Hepatocyte (in vitro differentiated cells): ENCODE measurements around the gene NT5DC1. TPM values are rescaled to one million over a fixed set of nuclear protein-coding genes. Genes with fewer than 3 reads are reported as not detected.
A peak's percentile ranks its signal among the peaks of the same experiment; 100 is the strongest.

Experiments used
- DNase-seq: peaks from one replicate; pipeline ENCODE4 v3.0.0-alpha.2; 2016; ENCODE audit warnings: low spot score
- H2AFZ ChIP-seq: fragments of 200-600 bp; sonication (generic); 2 replicates; pipeline ENCODE4 v1.6.0; 2016; ENCODE audit warnings: antibody characterized with exemption, mild to moderate bottlenecking
- H3K27ac ChIP-seq: fragments of 200-600 bp; sonication (generic); 2 replicates; pipeline ENCODE4 v1.5.1; 2016; ENCODE audit warnings: mild to moderate bottlenecking
- H3K27me3 ChIP-seq: fragments of 200-600 bp; sonication (generic); 2 replicates; pipeline ENCODE4 v1.6.1; 2016
- H3K36me3 ChIP-seq: fragments of 200-600 bp; sonication (generic); replicated peaks from 2 replicates; pipeline ENCODE4 v1.5.1; 2016; ENCODE audit warnings: low read depth; ENCODE audit not compliant: insufficient read depth
- H3K4me1 ChIP-seq: fragments of 200-600 bp; sonication (generic); 2 replicates; pipeline ENCODE4 v1.5.1; 2016; ENCODE audit warnings: mild to moderate bottlenecking, moderate library complexity; ENCODE audit not compliant: insufficient read depth
- H3K4me2 ChIP-seq: fragments of 200-600 bp; sonication (generic); 2 replicates; pipeline ENCODE4 v1.6.0; 2016
- H3K4me3 ChIP-seq: fragments of 200-600 bp; sonication (generic); 2 replicates; pipeline ENCODE4 v1.5.1; 2016; ENCODE audit warnings: mild to moderate bottlenecking
- H3K79me2 ChIP-seq: fragments of 200-600 bp; sonication (generic); 2 replicates; pipeline ENCODE4 v1.6.0; 2017; ENCODE audit warnings: mild to moderate bottlenecking
- H3K9me2 ChIP-seq: fragments of 200-600 bp; sonication (generic); replicated peaks from 2 replicates; pipeline ENCODE4 v1.6.0; 2017; ENCODE audit warnings: mild to moderate bottlenecking; ENCODE audit not compliant: insufficient read depth
- H3K9me3 ChIP-seq: fragments of 200-600 bp; sonication (generic); 2 replicates; pipeline ENCODE4 v1.5.1; 2016; ENCODE audit warnings: low read depth, mild to moderate bottlenecking
- H4K20me1 ChIP-seq: fragments of 200-600 bp; sonication (generic); 2 replicates; pipeline ENCODE4 v1.6.0; 2016; ENCODE audit warnings: mild to moderate bottlenecking; ENCODE audit not compliant: insufficient read depth, poor library complexity, severe bottlenecking
- EZH2 ChIP-seq: fragments of 200-600 bp; sonication (generic); IDR thresholded peaks from 2 replicates; pipeline ENCODE4 v1.6.1; 2016; ENCODE audit warnings: antibody characterized with exemption, mild to moderate bottlenecking, borderline replicate concordance
- EZH2phosphoT487 ChIP-seq: fragments of 200-600 bp; sonication (generic); IDR thresholded peaks from one replicate; pipeline ENCODE4 v1.6.1; 2018; ENCODE audit warnings: antibody characterized with exemption, mild to moderate bottlenecking, low read depth, moderate library complexity; ENCODE audit not compliant: unreplicated experiment, severe bottlenecking
- WGBS: methylation state at CpG from one replicate; pipeline ENCODE4 v1.1.6; 2016; ENCODE audit warnings: low lambda C conversion rate; ENCODE audit errors: missing lambda C conversion rate; 5-methylcytosine and 5-hydroxymethylcytosine counted together
- polyA plus RNA-seq: library from polyadenylated mRNA; unstranded; fragments of >200 nt; fragmentation: Nextera tagmentation; extraction: Ambion mirVana; gene quantifications from 2 replicates; pipeline ENCODE4 v1.2.1, GENCODE V29; 2016
- total RNA-seq: library from RNA; depleted of rRNA; stranded (reverse); fragments of >200 nt; gene quantifications from 2 replicates; pipeline ENCODE4 v1.2.3, GENCODE V29; 2014
- TF ChIP-seq, protein P1 (sequence below): fragments of 200-600 bp; sonication (generic); IDR thresholded peaks from 2 replicates; pipeline ENCODE4 v1.5.1; 2016; ENCODE audit warnings: antibody characterized with exemption, mild to moderate bottlenecking; ENCODE audit not compliant: poor library complexity

Gene NT5DC1
- total and polyA plus RNA-seq, 2 experiments from 2014 or later: 11.4 to 27.8 TPM

DNA sequence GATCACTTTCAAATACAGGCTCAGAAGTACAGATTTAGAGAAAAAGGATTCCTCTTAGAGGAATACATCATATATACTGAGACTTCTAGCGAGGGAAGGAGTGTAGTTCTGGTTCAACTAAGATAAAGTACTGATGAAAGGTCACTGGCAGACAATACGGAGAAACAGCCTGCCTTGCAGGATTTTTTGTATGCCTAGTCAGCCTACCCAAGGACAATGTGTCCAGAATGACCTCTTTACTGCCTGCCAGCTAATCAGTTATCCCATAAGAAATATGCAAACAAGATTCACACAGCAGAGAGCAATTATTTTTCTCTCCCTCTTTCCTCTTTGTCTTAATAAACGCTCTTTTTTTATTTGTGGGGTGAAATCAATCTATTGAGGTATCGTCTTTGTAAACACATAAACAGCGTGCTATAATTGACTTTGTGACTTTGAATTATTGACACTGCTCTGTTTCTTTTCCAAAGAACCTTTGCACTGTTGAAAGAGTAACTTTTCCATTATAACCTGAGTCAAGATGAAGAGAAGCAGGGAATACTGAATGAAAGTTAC is 154.7 kb downstream of the NT5DC1 start:
- WGBS: 10% methylated on average over 5 of the region's 5 CpGs

DNA sequence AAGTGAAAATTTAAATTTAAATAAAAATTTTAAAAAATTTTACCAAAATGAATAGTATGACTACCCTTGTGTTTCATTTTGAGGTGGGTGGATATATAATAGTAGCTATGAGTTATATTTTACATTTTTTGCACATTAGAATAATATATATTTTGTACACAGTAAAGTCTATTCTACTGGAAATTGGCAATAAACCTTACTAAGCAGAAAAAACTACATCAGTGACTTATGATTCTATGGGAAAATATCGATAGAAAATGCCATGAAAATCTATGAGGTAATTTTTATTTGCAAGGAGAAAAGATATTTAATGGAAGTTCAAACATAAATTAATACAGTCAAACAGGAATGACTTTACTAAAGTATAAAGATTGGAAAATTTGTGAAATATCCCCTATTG is 156.0 kb downstream of the NT5DC1 start:
- H3K9me2 ChIP-seq: no peaks in the 10 kb centered on the region
- TF ChIP-seq EZH2phosphoT487 (no peak), EZH2 (no peak)
- TF ChIP-seq, protein P1, sequence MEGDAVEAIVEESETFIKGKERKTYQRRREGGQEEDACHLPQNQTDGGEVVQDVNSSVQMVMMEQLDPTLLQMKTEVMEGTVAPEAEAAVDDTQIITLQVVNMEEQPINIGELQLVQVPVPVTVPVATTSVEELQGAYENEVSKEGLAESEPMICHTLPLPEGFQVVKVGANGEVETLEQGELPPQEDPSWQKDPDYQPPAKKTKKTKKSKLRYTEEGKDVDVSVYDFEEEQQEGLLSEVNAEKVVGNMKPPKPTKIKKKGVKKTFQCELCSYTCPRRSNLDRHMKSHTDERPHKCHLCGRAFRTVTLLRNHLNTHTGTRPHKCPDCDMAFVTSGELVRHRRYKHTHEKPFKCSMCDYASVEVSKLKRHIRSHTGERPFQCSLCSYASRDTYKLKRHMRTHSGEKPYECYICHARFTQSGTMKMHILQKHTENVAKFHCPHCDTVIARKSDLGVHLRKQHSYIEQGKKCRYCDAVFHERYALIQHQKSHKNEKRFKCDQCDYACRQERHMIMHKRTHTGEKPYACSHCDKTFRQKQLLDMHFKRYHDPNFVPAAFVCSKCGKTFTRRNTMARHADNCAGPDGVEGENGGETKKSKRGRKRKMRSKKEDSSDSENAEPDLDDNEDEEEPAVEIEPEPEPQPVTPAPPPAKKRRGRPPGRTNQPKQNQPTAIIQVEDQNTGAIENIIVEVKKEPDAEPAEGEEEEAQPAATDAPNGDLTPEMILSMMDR: no peak

More for the DNA sequence above, 154.7 kb downstream of the NT5DC1 start:
- no peak overlapping the region for H2AFZ ChIP-seq
- DNase-seq: peak; percentile 57
- H3K4me1 ChIP-seq: peaks cover 33% of the 10 kb centered on the region
- peak overlapping the region; percentile 69 for H3K4me3 ChIP-seq
- TF ChIP-seq EZH2: no peak
- TF ChIP-seq, protein P1: no peak
- TF ChIP-seq EZH2phosphoT487: no peak
- no peaks in the 10 kb centered on the region for H3K9me2 ChIP-seq
- H3K79me2 ChIP-seq: peaks cover 40% of the 10 kb centered on the region
- no peaks in the 10 kb centered on the region for H4K20me1 ChIP-seq
- H3K36me3 ChIP-seq: no peaks in the 10 kb centered on the region
- peak overlapping the region; percentile 97 for H3K27ac ChIP-seq
- peak overlapping the region; percentile 76 for H3K4me2 ChIP-seq
- H3K27me3 ChIP-seq: no peaks in the 10 kb centered on the region
- H3K9me3 ChIP-seq: no peaks in the 10 kb centered on the region

DNA sequence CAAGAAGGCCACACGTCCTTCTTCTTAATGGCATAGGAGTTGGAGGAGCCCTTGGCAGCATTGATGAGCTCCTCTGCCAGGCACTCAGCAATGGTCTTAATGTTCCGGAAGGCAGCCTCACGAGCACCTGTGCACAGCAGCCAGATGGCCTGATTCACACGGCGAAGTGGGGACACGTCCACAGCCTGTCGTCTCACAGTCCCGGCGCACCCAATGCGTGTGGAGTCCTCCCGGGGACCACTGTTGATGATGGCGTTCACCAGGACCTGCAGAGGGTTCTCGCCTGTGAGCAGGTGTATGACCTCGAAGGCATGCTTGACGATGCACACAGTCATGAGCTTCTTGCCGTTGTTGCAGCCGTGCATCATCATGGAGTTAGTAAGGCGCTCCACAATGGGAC is 157.9 kb downstream of the NT5DC1 start:
- WGBS: 98% methylated on average over 18 of the region's 18 CpGs
- no peak for DNase-seq
- Histone ChIP-seq H2AFZ (no peak overlapping the region), H3K4me1 (peaks cover 7% of the 10 kb centered on the region), H3K27ac (no peak overlapping the region), H4K20me1 (no peaks in the 10 kb centered on the region), H3K9me2 (no peaks in the 10 kb centered on the region), H3K4me2 (no peak overlapping the region), H3K79me2 (peaks cover 30% of the 10 kb centered on the region), H3K9me3 (peaks cover 4% of the 10 kb centered on the region), H3K36me3 (no peaks in the 10 kb centered on the region), H3K4me3 (no peak overlapping the region), H3K27me3 (no peaks in the 10 kb centered on the region)
- TF ChIP-seq EZH2: no peak
- TF ChIP-seq, protein P1: no peak
- no peak for TF ChIP-seq EZH2phosphoT487

More for the DNA sequence above, 156.0 kb downstream of the NT5DC1 start:
- WGBS: 95% methylated on average over 1 of the region's 1 CpG
- no peaks in the 10 kb centered on the region for H3K9me3 ChIP-seq
- no peak overlapping the region for H2AFZ ChIP-seq
- no peak overlapping the region for H3K4me3 ChIP-seq
- H3K36me3 ChIP-seq: no peaks in the 10 kb centered on the region
- H3K27me3 ChIP-seq: no peaks in the 10 kb centered on the region
- DNase-seq: no peak
- peaks cover 21% of the 10 kb centered on the region for H3K4me1 ChIP-seq
- H3K4me2 ChIP-seq: peak overlapping the region; percentile 76
- no peak overlapping the region for H3K27ac ChIP-seq
- H3K79me2 ChIP-seq: peaks cover 37% of the 10 kb centered on the region
- no peaks in the 10 kb centered on the region for H4K20me1 ChIP-seq
